GM18508 (cell line): Measurements from ENCODE around the gene AMDHD2.

Source experiments
- ATAC-seq: cut with Tn5 transposase; IDR thresholded peaks from one replicate; pipeline ENCODE4 v1.9.1; 2021; ENCODE audit warnings: moderate number of reproducible peaks; ENCODE audit not compliant: insufficient read depth, unreplicated experiment

The AMDHD2 gene

DNA sequence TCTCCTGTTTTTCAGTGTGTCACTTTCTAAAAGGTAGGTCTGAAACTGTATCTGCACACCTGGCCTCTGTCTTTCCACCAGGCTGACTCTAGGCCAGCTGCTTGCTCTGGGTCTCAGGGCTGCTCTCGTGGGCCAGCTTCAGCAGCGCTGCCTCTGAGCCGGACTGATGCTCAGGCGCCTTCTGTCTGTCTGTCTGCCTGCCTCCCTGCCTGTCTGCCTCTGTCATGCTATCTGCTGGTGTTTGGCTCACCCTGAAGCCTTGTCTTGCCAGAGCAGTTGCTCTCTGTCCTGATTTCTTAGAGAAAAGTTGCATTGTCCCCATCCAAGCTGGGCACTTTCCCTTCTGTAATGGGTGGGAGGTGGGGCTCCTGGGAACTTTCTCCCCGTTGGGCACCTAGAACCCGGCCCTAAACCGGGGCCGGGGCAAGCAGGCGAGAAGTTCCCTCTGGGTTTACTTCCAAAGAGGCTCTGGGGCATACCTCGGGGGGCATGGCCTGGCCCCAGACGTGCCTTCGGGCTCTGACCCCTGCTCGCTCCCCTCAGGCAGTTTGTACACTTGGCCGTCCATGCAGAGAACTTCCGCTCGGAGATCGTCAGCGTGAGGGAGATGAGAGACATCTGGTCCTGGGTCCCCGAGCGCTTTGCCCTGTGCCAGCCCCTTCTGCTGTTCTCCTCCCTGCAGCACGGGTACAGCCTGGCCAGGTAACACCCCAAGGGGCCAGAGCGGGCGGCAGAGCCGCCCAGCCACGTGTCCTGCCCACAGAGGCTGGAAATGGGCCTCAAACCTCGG, 22.3 kb upstream of the AMDHD2 start:
- ATAC-seq, result no peak

DNA sequence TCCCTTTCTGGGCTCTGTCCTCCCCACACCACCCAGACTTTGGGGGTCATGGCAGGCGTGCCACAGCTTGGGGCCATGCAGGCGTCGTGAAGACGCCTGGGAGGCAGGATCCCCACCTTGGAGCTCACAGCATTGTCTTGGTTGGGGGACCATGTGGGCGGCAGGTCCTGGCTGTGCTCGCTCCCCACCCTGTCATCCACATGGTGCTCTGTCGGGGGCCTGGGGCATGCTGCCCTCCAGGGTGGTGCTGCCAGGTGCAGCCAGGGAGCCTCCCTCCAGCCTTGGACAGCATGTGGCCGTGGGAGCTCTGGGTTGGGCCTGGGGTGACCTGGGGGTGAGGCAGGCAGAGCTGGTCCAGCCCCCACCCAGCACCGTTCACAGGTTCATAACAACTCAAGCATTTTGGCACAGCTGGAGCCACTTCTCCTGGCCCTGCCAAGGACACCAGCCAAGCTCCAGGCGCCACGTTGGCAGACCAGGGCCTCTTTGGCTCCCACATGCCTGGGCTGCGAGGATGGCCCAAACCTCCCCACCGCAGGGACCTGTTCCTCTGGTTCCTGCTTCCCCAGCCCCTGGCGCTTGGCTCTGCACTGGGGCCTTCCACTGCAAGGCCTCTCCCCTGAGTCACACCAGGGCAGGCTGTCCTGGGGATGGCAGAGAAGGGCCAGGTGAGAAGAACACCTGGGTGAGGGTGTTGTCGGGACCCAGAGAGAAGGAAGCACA, 21.5 kb upstream of the AMDHD2 start:
- ATAC-seq, result no peak

DNA sequence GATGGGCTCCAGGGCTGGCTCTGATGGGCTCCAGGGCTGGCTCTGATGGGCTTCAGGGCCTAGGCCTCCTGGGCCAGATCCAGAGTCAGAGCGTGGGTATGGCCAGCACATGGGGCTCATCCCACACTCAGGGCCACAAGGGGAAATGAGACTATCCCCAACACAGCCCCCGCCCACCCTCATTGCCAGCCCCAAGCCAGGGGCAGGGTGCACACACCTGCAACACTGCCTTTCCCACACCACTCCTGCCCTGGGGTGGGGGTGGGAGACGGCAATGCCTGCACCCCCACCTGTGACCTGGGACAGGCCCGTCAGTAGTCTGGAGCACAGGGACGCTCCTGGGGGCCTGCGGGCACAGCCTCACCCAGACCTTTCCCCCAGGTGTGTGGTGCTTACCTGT, 20.7 kb upstream of the AMDHD2 start:
- ATAC-seq, result no peak

DNA sequence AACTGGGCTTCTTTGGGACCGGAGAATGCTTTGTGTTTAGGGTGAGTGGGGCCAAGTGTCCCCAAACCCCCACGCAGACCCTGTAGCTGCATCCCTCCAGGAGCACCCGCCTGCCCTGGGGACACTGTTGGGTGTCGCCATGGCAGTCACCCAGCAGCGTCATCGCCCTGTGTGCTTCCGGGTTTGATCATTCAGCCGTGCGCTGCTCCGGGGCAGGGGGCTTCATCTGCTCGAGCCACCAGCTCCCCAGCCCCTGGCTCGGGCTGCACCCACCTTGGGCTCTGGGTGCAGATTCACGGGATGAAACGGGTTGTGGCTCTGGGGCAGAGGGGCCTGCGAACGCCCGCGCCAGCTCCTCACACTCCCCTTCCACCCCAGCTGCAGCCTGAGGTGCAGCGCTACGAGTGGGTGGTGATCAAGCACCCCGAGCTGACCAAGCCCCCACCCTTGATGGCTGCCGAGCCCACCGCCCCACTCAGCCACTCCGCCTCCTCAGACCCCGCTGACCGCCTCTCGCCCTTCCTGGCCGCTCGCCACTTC, 20.2 kb upstream of the AMDHD2 start:
- ATAC-seq, result no peak

DNA sequence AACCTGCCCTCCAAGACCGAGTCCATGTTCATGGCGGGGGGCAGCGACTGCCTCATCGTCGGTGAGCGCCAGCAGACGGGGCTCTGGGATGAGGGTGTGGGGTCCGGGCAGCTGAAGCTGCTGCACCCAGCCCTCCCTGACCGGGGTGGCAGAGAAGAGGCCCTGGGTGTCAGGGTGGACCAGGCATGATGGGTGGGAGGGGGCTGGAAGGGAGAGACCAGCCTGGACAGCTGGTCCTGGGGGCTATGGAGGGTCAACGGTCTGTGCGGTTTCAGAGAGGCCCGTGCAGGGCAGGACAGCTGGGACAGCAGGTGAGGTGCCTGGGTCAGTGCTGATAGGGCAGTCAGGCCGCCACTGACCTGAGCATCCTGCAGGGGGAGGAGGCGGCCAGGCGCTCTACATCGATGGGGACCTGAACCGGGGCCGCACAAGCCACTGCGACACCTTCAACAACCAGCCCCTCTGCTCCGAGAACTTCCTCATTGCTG, 19.7 kb upstream of the AMDHD2 start:
- ATAC-seq, result no peak

DNA sequence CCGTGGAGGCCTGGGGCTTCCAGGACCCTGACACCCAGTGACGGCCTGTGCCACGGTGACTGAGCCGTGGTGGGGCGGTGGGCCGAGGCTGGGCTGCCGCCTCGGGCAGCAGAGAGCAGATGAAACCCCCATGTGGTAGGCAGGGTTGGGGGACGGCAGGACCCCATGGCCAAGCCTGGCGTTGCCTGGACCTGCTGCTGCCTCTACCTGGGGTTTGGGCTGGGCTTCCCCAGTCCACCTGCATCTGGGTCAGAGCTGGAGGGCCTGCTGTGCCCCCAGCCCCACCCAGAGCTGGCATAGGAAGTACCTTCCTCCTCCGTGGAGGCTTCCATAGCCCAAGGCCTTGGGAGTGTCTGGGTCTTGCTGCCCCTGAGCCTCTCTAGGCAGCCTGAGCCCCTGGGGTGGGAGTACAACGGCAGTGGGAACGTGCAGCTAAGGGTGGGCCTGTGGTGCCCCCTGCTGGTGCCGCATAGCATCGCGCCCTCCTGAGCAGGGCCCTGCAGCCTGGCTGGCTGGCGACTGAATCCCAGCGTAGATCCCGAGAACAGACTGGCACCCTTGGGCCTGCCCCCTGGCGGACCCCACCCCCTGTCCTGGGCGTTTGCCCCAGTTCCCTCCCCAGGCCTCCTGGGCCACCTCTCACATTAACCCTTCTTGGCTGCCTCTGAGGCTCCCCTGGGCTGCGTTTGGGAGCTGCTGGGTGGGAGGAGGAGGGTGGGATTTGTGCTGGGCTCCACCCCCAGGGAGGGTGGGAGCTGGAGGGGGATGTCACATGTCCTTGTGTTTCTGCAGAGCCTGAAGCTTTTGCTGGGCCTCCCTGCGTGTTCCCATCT, 19.0 kb upstream of the AMDHD2 start:
- ATAC-seq, result no peak

DNA sequence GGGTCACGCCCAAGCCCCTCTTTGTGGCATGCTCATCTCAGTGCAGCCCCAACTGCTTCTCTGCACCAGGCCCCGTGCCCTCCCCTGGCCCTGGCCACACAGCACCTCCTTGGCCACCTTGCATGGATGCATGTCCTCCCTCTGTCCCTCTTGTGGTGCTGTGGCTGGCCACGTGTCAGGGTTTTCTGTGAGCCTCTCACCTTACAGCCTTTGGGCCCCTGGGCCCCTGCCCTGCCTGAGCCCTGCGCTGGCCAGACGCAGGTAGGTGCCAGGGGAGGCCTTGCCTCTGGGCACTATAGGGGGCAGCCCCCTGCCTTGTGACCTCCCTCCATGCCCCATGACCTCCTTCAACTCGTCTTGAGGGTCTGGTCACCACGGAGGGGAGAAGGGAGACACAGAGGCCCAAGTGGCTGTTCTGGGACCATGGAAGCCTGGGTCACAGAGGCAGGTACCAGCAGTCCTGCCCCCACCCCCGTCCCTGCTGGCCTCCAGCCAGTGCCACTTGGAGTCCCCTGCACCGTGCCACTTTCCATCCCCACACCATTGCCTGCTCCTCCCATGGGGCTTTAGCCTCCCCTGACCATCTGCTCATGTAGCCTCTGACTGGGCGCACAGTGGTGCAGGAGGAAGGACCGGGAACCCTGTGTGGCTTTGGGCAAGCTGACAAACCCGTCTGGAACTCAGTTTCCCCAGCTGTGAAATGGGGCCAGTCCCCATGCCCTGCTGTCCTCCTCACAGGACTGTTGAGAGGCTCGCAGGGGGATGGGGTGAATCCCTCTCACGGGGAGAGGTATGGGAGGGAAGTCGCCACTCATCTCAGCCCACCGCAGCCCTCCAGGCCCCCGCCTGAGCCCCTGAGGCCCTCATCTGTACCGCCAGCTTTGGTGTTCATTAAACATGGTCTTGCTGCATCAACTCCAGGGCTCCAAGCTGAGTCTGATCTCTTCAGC, 17.9 kb upstream of the AMDHD2 start:
- no peak for ATAC-seq

DNA sequence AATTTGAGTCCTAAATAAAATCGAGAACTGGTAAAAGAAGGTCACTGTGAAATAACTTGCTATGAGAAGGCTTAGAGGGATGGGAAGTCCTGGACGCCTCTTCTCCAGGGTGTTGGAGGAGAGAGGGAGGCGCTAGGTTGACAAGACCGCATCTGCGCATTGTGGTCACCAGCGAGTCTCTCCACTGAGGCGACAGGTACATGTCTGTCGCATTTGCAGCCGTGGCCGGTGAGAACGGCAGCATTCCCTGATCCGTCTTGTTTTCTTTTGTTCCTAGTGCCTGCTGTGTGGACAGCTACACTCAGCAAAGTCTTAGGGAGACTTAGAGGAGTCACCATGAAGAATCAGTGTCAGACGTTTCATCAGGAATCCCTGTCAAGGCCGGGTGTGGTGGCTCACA, 14.5 kb upstream of the AMDHD2 start:
- no peak for ATAC-seq

DNA sequence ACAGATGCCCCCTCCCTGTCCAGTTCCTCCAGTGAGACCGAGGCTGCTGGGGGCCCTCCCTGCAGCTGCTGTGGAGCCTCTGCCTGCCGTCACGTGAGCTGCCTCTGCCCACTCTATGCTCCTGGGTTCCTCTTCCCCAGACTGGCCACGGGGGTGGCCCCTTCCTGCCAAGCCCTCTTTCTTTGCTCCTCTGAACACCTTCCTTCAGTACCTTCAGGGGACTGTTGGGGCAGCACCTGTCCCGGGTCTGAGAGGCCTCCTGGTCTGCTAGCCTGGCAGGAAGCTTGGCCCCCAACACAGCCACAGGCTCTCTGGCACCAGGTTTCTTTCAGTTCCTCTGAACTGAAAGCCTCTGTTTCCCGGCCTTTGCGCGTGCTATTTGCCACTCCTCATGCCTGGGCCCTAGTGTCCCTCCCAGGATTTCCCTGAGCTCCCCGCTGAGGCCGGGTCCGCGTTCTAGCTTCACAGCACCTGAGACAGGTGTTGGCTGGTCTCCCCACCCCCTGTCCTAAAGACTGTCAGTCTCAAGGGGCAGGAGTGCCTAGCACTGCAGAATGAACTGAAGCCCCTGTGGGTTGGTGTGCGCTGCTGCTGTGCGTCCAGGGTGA, 13.0 kb upstream of the AMDHD2 start:
- ATAC-seq, result peak; percentile 46

DNA sequence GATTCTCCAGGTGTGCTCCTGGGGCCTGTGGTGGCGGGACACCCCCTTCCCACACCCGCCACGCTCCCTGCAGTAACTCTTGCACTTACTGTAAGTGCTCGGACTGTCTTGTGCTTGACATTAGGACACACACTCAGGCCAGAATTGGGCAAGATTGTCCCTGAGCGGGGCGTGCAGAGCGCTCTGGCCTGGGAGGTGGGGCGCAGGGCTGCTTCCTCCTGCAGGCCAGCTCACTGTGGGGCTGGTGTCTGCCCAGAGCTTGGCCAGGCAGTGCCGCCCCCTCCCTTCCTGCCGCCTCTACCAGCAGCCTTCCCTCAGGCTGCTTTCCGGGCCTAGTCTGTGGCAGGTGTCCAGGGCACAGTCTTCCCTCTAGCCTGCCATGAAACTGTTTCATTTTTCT, 12.5 kb upstream of the AMDHD2 start:
- ATAC-seq, result no peak

DNA sequence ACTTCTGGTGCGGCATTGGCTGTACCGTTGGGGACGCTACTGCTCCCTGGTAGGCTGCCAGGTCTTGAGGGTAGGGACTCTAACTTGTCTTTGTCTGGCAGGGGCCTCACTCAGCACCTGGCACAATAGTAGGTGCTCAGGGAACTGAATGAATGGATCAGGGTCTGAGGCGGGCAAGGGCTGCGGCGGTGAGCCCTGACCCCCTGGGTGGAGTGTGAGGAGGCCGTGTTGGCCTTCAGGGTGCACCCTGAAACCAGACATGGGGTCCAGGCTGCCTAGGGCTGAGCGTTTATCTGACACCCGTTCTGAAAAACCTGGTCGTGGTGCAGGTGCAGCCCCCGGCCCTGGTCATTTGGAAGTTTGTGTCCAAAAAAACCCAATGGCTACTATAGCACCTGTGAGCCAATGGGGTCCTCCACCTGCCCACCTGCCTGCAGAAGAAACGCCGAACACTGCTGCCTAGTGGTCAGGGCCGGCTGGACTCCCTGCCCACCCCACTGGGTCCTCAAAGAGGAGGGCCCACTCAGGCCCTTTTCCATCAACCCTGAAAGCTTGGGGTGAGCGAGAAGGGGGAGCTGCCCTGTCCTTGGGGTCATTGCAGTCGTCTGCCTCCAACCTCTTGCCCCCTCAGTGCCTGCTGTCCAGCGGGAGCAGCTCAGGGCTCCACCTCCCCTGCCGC, 11.3 kb upstream of the AMDHD2 start:
- no peak for ATAC-seq

DNA sequence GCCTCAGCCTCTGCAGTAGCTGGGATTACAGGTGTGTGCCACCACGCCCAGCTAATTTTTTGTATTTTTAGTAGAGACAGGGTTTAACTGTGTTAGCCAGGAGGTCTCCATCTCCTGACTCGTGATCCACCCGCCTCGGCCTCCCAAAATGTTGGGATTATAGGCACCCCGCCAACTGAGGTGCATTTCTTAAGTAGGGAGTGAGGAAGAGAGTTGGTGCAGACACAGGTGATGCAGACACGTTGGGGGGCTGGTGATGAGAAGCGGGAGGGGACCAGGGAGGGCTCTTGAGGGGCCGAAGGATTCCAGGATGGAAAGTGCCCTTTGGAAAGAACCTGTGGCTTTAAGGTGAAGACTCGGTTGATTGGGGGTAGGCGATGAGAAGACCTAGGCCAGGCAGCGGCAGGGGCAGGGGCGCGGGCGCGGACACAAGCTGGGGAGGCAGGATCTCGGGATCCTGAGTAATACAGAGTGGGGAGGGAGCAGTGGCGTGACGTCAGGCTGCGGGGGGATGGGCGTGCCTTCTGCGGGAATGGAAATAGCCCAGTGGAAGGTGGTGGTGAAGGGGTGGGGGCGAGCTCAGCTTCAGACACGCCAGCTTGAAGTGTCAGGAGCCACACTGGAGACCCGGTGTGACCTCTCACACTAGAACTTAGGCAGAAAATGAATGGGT, 8.9 kb upstream of the AMDHD2 start:
- ATAC-seq, result no peak

DNA sequence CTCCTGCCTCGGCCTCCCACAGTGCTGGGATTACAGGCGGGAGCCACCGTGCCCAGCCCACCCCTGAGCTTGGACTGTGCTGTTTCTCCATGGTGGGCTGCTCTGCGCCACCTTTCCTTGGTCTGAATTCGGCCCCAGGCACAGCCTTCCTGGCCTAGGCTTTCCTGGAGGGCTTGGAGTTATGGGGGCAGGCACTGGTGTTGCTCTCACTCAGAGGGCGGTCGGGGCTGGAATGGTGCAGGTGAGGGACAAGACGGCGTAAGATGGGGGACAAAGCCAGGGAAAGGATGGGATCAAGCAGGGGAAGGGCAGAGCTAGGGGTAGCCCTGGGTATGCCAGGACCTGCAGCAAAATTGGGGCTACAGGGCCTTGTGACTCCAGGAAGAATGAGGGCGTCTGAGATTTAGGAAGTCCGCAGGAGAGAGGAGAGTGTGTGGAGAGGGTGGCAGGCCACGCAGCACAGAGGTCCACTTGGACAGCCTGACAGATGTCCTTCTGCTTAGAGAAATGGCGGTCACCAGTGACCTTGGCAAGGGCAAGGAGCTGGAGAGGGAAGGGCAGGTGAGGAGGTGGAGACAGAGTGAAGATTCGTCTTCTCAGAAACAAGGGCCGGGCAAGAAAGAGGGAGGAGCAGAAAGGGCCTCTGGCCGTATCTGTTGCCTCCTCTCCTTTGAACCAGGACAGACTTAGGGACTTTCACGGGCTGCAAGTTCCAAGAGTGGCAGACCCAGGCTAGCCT, 8.0 kb upstream of the AMDHD2 start:
- no peak for ATAC-seq

DNA sequence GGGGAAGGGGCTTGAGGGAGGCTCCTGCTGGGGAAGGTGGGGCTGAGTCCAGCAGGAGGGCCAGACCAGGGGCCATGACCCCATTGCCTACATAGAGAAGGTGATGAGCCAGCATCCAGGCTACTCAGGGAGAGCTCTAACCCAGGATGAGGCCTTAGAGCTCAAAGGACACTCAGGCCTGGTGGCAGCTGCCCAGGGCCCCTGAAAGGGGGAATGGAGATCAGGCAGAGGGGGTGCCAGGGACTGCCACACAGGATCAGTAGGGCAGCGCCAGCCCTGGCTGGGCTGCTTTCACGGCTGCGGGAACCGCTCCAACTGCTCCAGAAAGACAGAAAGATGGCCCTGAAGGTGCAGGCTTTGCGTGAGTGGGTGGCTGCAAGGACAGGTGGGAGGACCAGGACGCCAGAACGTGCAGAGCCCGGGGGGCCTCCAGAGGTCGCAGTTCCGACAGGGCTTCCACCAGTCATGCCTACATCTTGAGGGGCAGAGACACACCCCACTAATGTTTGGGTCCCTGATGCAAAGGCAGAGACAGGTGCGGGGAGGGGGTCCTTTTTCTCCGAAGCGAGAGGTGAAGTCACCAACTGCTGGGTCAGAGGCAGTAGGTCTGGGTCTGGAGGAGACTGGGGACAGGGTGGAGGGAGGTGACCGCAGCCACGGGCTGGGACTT, 7.3 kb upstream of the AMDHD2 start:
- ATAC-seq, result no peak

DNA sequence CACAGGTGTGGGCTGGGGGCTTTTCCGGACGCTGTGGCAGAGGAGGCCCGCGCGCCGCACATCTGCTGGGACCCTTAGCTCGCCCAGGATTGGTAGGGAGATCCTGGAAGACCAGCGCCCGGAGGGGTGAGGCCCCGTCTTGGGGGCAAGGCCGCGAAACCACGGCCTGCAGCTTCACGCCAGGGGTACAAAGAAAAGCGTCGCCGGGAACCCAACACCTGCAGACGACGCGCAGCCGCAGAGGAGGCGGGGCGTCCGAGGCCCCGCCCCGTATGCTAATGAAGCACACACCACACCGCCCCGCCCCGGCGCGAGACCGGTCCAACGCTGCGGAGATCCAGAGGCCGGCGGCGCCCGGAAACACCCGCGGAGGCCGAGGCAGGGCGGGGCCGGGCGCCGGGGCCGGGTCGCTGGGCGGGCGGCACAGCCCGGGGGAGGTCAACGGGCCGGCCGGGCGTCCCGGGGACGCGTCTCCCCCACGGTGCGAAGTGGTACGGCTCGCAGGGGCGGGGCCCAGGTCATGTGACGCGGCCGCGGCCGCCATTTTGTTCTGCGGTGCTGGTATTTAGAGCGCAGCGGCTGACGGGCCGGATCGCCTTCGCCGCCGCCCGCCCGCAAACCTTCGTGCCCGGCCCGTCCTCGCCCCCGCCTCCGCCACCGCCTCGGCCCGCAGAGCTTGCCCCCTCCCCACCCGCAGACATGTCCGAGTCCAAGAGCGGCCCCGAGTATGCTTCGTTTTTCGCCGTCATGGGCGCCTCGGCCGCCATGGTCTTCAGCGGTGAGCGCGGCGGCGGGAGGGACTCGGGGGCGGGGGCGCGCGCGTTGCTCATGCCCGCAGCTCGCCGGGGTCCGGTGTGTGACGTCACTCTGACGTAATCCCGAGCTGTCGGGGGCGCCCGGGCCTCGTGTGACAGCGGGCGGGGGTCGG, 6.5 kb upstream of the AMDHD2 start, which contains the start of gene ATP6V0C:
Gene ATP6V0C, plus strand, starts transcription at position 548 of the 928 bp plus-strand sequence. Its CDS starts 152 bp downstream, at position 700.
- ATAC-seq, result peak; percentile 34
